Endothelial cell of umbilical vein (primary cell): ENCODE measurements around the gene C11orf24.

Experiments used
- EZH2 ChIP-seq: IDR thresholded peaks from 2 replicates; pipeline ENCODE4 v1.6.1; 2012; ENCODE audit warnings: borderline replicate concordance, low read depth, mild to moderate bottlenecking, moderate library complexity, low read length, inconsistent platforms; ENCODE audit not compliant: severe bottlenecking
- JUN ChIP-seq: IDR thresholded peaks from 2 replicates; pipeline ENCODE4 v1.6.1; 2011; ENCODE audit warnings: borderline replicate concordance, low read depth; ENCODE audit not compliant: insufficient read length, insufficient read depth
- MYC ChIP-seq: IDR thresholded peaks from one replicate; pipeline ENCODE4 v1.6.1; 2011; ENCODE audit warnings: mild to moderate bottlenecking, low read depth, low read length
- POLR2A ChIP-seq: IDR thresholded peaks from 2 replicates; pipeline ENCODE4 v1.6.1; 2012; ENCODE audit warnings: low read depth, mild to moderate bottlenecking, control low read depth, low read length
- POLR2AphosphoS5 ChIP-seq: IDR thresholded peaks from 2 replicates; pipeline ENCODE4 v1.6.1; 2012; ENCODE audit warnings: low read depth, mild to moderate bottlenecking, control low read depth, low read length, moderate library complexity; ENCODE audit not compliant: insufficient read depth
- TF ChIP-seq, protein P1 (sequence below), 2 donors: IDR thresholded peaks; 1 replicate in 1 of 2; 2 replicates in 1 of 2; pipeline ENCODE4 v1.5.1; 2011; ENCODE audit warnings: low read length in 2 of 2, mild to moderate bottlenecking in 2 of 2, moderate library complexity in 2 of 2, control low read depth in 1 of 2, inconsistent platforms in 1 of 2, low read depth in 1 of 2; ENCODE audit not compliant: insufficient read depth in 1 of 2; ENCODE audit errors: extremely low read depth in 1 of 2

DNA sequence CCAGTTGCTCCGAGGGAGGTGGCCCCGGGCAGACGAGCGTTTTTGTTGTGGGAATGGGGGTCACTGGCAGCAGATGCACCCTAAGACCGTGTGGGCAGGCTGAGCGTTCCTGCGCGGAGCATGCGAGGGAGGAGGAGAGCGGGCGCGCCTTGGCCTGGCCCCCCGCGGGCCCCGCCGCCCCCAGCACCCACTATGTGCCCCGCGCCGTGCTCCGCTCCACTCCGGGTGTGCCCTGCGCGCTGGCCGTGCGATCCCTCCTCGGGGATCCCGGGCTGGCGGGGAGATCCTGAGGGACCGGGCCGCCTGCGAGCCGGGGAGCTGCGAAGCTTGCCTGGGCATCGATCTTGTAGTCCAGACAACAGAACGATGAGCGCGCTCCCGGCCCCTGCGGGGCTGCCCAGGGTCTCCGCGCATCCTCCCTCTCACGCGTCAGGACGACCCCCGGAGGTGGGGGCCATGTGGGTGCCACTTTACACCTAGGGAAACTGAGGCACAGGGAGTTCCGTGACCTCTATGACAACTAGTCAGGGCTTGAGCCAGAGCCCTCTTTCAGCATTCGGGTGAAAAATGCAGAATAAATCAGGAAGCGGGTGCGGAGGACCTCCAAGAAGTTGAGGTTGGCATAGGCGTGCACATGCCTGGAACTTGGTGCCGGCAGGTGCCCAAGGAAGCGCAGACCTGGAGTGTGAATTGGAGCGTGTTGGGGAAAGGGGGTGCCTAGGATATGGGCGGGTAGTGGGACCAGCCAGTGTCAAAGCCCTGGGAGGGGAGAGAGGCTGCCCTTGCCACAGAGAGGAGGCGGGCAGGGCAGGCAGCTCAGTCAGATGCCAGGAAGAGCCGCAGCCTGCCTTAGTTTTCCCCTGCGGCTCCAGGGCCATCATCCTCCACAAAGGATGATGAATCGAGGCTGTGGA lies 57.3 kb downstream of the C11orf24 start:
- TF ChIP-seq, protein P1, sequence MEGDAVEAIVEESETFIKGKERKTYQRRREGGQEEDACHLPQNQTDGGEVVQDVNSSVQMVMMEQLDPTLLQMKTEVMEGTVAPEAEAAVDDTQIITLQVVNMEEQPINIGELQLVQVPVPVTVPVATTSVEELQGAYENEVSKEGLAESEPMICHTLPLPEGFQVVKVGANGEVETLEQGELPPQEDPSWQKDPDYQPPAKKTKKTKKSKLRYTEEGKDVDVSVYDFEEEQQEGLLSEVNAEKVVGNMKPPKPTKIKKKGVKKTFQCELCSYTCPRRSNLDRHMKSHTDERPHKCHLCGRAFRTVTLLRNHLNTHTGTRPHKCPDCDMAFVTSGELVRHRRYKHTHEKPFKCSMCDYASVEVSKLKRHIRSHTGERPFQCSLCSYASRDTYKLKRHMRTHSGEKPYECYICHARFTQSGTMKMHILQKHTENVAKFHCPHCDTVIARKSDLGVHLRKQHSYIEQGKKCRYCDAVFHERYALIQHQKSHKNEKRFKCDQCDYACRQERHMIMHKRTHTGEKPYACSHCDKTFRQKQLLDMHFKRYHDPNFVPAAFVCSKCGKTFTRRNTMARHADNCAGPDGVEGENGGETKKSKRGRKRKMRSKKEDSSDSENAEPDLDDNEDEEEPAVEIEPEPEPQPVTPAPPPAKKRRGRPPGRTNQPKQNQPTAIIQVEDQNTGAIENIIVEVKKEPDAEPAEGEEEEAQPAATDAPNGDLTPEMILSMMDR (IDR thresholded peaks at IDR 0.05; ENCODE audit: extremely low read depth in 1 of 2, insufficient read depth in 1 of 2, low read depth in 1 of 2, low read length in 2 of 2) = no peak
- no peak for TF ChIP-seq EZH2
- no peak for TF ChIP-seq POLR2A
- TF ChIP-seq MYC = no peak
- no peak for TF ChIP-seq POLR2AphosphoS5
- no peak for TF ChIP-seq JUN
